HepG2 (cell line): ENCODE results near the gene GALNT12. TPM values are rescaled to one million over a fixed set of nuclear protein-coding genes. Genes with fewer than 3 reads are reported as not detected.

Experiments used
- FOXO1 ChIP-seq: sonication (generic); formaldehyde crosslinking; IDR thresholded peaks from 2 replicates; pipeline ENCODE4 v1.4.0; 2020; ENCODE audit warnings: missing genetic modification reagents
- HOXA3 ChIP-seq: sonication (generic); formaldehyde crosslinking; IDR thresholded peaks from 2 replicates; pipeline ENCODE4 v1.5.0; 2020; ENCODE audit warnings: missing genetic modification reagents
- HOXA5 ChIP-seq: sonication (generic); formaldehyde crosslinking; IDR thresholded peaks from 2 replicates; pipeline ENCODE4 v1.4.0; 2020; ENCODE audit warnings: missing genetic modification reagents
- MXD3 ChIP-seq: IDR thresholded peaks from 2 replicates; pipeline ENCODE4 v1.6.1; 2016; ENCODE audit warnings: mild to moderate bottlenecking, missing biosample characterization, missing genetic modification reagents
- RAD51 ChIP-seq: fragments of 450-650 bp; IDR thresholded peaks from 2 replicates; pipeline ENCODE4 v1.6.1; 2016; ENCODE audit warnings: borderline replicate concordance
- TCF7 ChIP-seq: sonication (generic); IDR thresholded peaks from 2 replicates; pipeline ENCODE4 v1.6.1; 2016; ENCODE audit warnings: antibody characterized with exemption, low read depth
- TEF ChIP-seq: sonication (generic); formaldehyde crosslinking; IDR thresholded peaks from 2 replicates; pipeline ENCODE4 v1.5.0; 2020; ENCODE audit warnings: missing genetic modification reagents
- UBTF ChIP-seq: sonication (generic); formaldehyde crosslinking; IDR thresholded peaks from 2 replicates; pipeline ENCODE4 v1.4.0; 2020; ENCODE audit warnings: mild to moderate bottlenecking, missing genetic modification reagents
- ZNF101 ChIP-seq: sonication (generic); formaldehyde crosslinking; IDR thresholded peaks from 2 replicates; pipeline ENCODE4 v1.4.0; 2020; ENCODE audit warnings: mild to moderate bottlenecking, low read depth, missing genetic modification reagents, borderline replicate concordance
- ZNF280D ChIP-seq: sonication (generic); formaldehyde crosslinking; IDR thresholded peaks from 2 replicates; pipeline ENCODE4 v1.5.1; 2020; ENCODE audit warnings: mild to moderate bottlenecking, missing genetic modification reagents
- polyA plus RNA-seq, 8 experiments: library from polyadenylated mRNA; depleted of rRNA in 3 of 8; stranded (reverse) in 7 of 8; unstranded in 1 of 8; fragments of >200 nt; fragmentation: Illumina TruSeq in 4 of 8; extraction: Trizol in 4 of 8; gene quantifications; 2 replicates each; pipeline versions ENCODE4 v1.2.1 to v1.2.3, GENCODE V29; 2011 to 2016; ENCODE audit warnings: low read depth in 4 of 8, missing spikeins in 1 of 8, mixed read lengths in 1 of 8; ENCODE audit not compliant: insufficient read depth in 1 of 8
- total RNA-seq, 5 experiments: library from RNA; depleted of rRNA; stranded (reverse); fragments of >200 nt; fragmentation: Illumina TruSeq; extraction: Trizol; gene quantifications; 2 replicates each; pipeline ENCODE4 v1.2.3, GENCODE V29; 2016; ENCODE audit warnings: low read depth in 1 of 5
- TF ChIP-seq, protein P1 (sequence below): sonication (generic); formaldehyde crosslinking; IDR thresholded peaks from 2 replicates; pipeline ENCODE4 v1.5.0; 2020; ENCODE audit warnings: mild to moderate bottlenecking, missing genetic modification reagents

Gene GALNT12
- total and polyA plus RNA-seq, 2 of the 13 experiments (the other 11 are each of a cell fraction or from before 2014, with no cell fraction given) = 0.07 TPM; not detected in 1

DNA sequence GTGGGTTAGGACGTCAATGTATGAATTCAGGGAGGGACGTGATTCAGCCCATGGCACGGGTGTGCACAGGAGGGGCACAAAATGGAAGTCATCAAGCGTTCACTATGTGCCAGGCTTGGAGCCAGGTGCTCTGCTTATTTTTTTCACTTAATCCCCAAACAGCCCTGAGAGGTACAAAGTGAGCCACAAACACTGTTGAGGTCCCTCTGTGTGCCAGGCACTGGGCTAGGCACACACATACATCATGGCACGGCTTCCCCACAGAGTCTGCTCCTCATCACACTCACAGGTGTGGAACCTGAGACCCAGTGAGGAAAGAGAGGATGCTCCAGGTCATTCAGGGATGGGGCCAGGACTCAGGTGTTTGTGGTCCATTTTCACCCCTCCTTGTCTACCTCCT is 68.1 kb downstream of the GALNT12 start (continued):
- TF ChIP-seq, protein P1, sequence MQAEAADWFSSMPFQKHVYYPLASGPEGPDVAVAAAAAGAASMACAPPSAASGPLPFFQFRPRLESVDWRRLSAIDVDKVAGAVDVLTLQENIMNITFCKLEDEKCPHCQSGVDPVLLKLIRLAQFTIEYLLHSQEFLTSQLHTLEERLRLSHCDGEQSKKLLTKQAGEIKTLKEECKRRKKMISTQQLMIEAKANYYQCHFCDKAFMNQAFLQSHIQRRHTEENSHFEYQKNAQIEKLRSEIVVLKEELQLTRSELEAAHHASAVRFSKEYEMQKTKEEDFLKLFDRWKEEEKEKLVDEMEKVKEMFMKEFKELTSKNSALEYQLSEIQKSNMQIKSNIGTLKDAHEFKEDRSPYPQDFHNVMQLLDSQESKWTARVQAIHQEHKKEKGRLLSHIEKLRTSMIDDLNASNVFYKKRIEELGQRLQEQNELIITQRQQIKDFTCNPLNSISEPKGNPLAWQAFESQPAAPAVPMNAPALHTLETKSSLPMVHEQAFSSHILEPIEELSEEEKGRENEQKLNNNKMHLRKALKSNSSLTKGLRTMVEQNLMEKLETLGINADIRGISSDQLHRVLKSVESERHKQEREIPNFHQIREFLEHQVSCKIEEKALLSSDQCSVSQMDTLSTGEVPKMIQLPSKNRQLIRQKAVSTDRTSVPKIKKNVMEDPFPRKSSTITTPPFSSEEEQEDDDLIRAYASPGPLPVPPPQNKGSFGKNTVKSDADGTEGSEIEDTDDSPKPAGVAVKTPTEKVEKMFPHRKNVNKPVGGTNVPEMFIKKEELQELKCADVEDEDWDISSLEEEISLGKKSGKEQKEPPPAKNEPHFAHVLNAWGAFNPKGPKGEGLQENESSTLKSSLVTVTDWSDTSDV (CRISPR knock-in tag) = no peak
- TF ChIP-seq ZNF280D (CRISPR knock-in tag) = no peak
- TF ChIP-seq MXD3 (CRISPR knock-in tag) = no peak
- TF ChIP-seq UBTF (CRISPR knock-in tag) = no peak
- no peak for TF ChIP-seq TEF (CRISPR knock-in tag)
- TF ChIP-seq TCF7 = no peak
- no peak for TF ChIP-seq HOXA3 (CRISPR knock-in tag)
- no peak for TF ChIP-seq FOXO1 (CRISPR knock-in tag)
- no peak for TF ChIP-seq HOXA5 (CRISPR knock-in tag)
- no peak for TF ChIP-seq RAD51
- no peak for TF ChIP-seq ZNF101
